GM18909 (cell line): ENCODE results near the gene UGT2B17.
A peak's percentile ranks its signal among the peaks of the same experiment; 100 is the strongest.
"Not testable (repeated sequence)": the region's sequence is repeated elsewhere in the genome, so short reads cannot be mapped to it uniquely, and the experiment has no call there.

Experiments
- ATAC-seq: cut with Tn5 transposase; IDR thresholded peaks from one replicate; pipeline ENCODE4 v1.9.1; 2021; ENCODE audit warnings: mild to moderate bottlenecking; ENCODE audit not compliant: unreplicated experiment, poor library complexity

The UGT2B17 gene

DNA sequence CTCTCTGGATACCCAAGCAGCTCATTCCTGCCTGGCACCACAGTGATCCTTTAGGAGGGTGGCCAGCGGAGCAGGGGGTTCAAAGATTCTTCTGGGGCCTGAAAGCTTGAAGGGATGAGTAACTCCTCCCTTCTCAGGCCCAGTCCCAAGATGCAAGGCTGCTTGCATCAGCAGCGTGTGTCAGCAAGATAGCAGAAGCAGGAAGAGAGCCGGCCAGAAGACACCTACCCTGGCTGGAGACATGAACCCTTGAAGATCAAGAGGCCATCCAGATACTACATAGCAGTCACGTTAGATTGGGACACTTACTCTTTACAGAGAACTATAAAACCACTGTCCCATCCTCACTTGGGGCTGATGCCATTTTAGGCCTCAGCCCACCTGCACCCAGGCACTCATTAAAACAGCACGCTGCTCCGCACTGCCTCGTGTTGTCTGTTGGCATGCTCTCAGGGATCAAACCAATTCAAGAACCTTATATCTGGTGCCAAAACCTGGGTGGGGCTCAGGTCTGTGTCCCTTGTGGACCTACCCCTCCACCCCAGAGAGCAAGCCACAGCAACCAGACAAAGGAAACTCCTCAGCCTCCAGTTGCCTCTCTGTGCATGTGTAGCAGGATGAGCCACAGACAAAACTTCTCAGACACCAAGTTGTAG lies 6.5 kb downstream of the UGT2B17 start:
- peak; percentile 73 for ATAC-seq

DNA sequence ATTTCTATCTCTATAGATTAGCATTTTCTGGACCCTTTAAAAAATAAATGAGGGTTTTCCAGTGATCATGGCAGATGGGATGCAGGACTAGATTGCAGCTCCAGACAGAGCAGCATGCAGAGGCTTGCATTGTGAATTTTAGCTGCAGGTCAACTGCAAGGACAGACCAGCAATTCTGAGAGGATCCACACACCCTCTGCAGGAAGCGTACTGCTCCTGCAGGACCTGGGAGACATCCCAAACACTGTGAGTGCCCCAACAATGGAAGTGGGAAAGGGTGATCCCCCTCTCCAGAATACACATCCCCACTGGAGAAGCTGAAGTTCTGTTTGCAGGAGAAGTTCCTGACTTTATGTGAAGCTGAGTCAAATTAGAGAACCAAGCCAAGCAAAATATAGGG lies 7.1 kb downstream of the UGT2B17 start:
- peak; percentile 12 for ATAC-seq

- ATAC-seq = not testable (repeated sequence)
These were observed 7.6 kb downstream of the UGT2B17 start for GRCh38 chr4:68568535-68568934.

DNA sequence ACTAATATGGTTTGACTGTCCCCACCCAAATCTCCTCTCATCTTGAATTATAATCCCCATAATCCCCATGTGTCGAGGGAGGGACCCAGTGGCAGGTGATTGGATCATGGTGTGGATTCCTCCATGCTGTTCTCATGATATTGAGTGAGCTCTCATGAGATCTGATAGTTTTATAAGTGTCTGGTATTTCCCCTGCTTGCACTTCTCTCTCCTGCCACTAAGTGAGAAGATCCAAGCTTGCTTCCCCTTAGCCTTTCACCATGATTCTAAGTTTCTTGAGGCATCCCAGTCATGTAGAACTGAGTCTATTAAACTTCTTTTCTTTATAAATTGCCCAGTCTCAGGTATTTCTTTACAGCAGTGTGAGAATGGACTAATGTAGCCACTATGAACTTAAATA lies 9.8 kb downstream of the UGT2B17 start:
- ATAC-seq = not testable (repeated sequence)

GRCh38 chr4:68565082-68565481 lies 11.0 kb downstream of the UGT2B17 start:
- ATAC-seq = not testable (repeated sequence)

DNA sequence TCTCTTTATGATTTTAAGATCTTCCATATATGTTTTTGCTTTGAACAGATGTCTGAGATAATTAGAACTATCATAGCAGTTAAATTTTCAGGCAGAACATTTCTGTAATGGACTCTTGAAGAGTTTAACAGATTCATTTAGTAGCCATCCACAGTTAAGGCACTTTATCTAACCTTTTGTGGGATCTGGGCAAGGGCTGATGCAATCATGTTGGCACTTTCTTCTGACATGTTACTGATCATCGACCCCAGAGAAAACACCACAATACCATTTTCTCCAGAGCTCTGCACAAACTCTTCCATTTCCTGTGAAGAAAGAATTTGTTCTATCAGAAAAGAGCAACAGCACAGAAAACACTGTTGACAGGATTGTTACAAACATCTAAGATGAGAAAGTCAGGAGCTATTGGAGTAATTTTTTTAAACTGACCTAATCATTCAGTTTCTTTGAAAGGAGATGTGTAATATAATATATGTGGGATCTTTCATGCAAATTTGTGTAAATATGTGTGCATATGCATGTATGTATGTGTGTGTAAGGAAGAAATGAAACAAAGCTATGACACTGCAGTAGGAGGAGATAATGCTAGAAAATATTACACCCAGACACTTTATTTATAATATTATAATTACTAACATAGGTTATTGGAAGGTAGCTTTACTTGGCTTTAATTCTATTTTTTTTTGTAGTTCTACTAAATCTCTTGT lies 15.6 kb downstream of the UGT2B17 start:
- ATAC-seq = not testable (repeated sequence)

DNA sequence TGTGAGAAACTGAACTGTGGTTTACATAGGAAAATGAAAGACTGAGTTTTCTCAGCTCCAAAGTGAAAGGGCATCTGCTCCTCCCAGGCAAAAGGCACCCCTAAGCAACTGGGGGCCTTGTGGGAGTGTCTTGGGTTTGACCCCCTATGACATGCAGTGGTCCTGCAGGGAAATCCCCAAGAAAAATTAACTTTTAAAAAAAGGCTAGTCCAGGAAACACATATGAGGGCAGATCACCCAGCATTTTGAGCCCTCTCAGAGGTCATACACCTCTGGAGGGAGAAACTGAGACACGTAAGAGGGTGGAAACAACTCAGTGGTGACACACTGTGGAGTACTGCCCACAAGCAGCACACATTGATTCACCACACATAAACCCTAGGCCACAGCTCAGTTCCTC lies 22.3 kb downstream of the UGT2B17 start:
- ATAC-seq = peak; percentile 66

DNA sequence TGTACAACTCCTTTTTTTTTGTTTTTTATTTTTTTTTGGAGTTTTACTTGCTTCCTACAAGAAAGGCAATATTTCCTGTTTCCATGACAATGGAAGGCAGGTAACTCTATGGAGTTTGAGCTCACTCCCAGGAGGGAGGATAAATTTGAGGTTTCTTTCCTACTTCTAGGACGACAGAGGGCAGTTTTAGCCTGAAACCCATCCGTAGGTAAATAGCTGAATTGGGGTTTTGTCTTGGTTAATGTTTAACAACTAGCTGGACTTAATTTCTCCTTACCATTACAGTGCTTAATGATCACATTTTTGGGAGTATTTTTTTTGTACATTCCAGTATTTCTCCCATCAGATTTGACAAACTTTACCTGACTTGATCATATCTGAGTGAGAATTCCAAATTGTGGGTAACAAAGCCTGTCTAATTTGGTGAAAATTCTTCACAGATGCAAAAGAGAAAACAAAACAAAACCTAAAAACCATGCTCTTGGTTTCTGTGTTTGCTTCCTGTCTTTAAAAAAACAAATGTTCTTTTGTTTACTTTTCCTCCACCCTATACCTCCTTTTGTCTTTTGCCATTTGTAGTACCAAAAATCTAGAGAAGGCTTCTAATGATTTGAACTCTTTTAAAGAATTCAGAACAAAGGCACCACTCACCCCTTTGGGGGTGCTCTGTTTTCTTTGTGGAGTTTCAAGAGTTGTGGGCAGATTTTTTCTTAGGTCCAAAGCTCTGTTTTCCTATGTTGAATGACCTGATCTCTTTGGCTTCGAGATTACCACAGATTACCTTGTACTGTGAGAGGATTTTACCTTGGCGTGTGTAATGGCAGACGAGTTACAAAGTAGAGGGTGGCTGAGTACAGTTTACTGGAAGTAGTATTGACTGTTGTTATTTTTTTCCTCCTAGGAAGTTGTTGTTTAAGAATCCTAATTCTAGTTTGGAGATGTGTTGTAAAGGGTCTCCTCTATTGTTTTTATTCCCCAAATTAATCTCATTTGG lies 23.0 kb downstream of the UGT2B17 start:
- peak; percentile 66 for ATAC-seq

- ATAC-seq = not testable (repeated sequence)
These were observed 33.4 kb downstream of the UGT2B17 start for GRCh38 chr4:68542742-68543141.

GRCh38 chr4:68536375-68536774 lies 39.7 kb downstream of the UGT2B17 start:
- ATAC-seq = no peak

DNA sequence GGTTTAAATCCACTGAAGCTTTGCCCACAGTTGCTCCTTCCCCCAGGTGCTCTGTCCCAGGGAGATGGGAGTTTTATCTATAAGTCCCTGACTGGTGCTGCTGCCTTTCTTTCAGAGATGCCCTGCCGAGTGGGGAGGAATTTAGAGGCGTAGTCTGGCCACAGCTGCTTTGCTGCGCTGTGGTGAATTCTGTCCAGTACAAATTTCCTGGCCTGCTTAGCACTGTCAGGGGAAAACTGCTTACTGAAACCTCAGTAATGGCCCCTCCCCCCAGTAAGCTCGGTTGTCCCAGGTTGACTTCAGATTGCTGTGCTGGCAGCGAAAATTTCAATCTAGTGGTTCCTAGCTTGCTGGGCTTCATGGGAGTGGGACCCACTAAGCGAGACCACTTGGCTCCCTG lies 40.1 kb downstream of the UGT2B17 start:
- no peak for ATAC-seq

DNA sequence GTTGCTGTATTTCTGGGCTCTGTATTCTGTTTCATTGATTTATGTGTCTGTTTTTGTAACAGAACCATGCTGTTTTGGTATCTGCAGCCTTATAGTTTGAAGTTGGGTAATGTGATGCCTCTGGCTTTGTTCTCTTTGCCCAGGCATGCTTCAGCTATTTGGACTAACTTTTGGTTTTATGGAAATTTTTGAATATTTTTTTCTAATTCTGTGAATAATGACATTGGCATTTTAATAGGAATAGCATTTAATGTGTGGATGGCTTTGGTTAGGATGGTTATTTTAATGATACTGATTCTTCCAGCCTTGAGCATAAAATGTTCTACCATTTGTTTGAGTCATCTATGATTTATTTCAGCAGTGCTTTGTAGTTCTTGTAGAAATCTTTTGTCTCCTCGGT lies 53.9 kb downstream of the UGT2B17 start:
- not testable (repeated sequence) for ATAC-seq

GRCh38 chr4:68520985-68521384 lies 55.1 kb downstream of the UGT2B17 start:
- ATAC-seq = no peak

DNA sequence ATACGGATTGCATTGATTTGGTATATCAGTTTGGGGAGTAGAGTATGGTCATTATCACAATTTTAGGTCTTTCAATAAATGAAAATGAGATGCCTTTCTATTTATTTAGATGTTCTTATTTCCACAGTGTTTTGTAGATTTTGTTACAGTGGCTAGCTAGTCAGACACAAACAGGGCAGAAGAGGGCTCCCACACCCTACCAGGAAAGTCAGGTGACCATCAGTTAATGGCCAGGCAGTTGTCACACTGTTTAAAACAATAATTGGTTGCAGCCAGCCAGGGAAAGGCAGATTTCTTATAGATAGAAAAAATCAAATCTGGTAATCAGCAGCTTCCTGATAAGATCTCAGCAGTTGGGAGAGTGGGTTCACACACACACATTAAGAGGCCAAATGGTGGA lies 57.2 kb downstream of the UGT2B17 start:
- ATAC-seq = no peak

DNA sequence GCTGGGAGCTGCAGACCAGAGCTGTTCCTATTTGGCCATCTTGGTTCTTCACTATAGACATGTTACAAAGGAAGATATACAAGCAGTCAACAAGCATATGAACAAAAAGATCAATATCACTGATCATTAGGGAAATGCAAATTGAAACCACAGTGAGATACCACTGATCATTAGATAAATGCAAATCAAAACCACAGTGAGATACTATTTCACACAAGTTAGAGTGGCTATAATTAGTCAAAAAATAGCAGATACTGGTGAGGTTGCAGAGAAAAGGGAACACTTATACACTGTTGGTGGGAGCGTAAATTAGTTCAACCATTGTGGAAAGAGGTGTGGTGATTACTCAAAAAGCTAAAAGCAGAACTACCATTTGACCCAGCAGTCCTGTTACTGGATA lies 70.7 kb downstream of the UGT2B17 start:
- peak; percentile 77 for ATAC-seq

- ATAC-seq = not testable (repeated sequence)
These were observed 71.3 kb downstream of the UGT2B17 start for GRCh38 chr4:68504836-68505235.

DNA sequence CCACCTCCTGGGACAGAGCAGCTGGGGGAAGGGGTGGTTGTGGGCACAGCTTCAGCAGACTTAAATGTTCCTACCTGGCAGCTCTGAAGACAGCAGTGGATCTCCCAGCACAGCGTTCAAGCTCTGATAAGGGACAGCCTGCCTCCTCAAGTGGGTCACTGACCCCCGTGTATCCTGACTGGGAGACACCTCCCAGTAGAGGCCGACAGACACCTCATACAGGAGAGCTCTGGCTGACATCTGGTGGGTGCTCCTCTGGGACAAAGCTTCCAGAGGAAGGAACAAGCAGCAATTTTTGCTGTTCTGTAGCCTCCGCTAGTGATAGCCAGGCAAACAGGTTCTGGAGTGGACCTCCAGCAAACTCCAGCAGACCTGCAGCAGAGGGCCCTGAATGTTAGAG lies 72.7 kb downstream of the UGT2B17 start:
- not testable (repeated sequence) for ATAC-seq

GRCh38 chr4:68499021-68499420 lies 77.1 kb downstream of the UGT2B17 start:
- ATAC-seq = no peak

GRCh38 chr4:68498413-68499007 lies 77.6 kb downstream of the UGT2B17 start:
- ATAC-seq = peak; percentile 93

DNA sequence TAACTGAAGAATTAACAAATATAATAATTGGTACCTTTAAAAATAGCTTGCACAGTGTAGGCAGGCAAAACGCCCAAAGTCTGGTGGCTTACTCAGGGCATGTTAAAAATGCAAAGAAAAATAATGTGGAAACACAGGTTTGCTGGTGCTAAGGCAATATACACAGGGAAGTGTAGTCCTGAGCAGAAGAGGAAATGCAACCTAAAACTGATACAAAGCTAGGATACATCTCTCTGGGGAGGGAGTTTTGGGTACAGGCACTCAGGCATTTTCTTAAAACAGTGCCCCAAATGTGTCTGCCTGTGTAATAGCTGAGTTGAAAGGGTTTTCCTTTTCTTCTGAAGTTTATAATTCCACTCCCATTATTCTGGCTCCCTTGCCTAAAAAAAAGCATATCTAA lies 81.4 kb downstream of the UGT2B17 start:
- peak; percentile 48 for ATAC-seq
